IMR-90 (cell line): ENCODE data around the gene DUSP7. TPM values are rescaled to one million over a fixed set of nuclear protein-coding genes. Genes with fewer than 3 reads are reported as not detected.

Experiments
- ATAC-seq: fragments of 200-7000 bp; cut with Tn5 transposase; 2 replicates; pipeline ENCODE4 v1.9.1; 2020; ENCODE audit warnings: low read depth, mild to moderate bottlenecking, moderate library complexity
- BruUV-seq: library from RNA; stranded (reverse); fragments of 400-500 nt; replicated peaks from 2 replicates; lab custom pipeline; 2021; lab: Mats Ljungman, UMichigan
- CTCF ChIA-PET: fragments of 300-600 bp; formaldehyde crosslinking; extraction: SDS; loops from one replicate; lab custom pipeline; 2021; ENCODE audit warnings: antibody characterized with exemption; lab: Yijun Ruan, JAX
- POLR2A ChIA-PET: fragments of 300-600 bp; sonication (Branson Sonifier 250); formaldehyde crosslinking; loops from one replicate; lab custom pipeline; 2022; ENCODE audit warnings: antibody characterized with exemption; ENCODE audit not compliant: unreplicated experiment; lab: Charles Lee
- DNase-seq: peaks from one replicate; pipeline ENCODE4 v3.0.0; 2013
- H2AFZ ChIP-seq: replicated peaks from 2 replicates; pipeline ENCODE3; 2013; ENCODE audit warnings: low read length, mild to moderate bottlenecking; ENCODE audit not compliant: poor library complexity
- H2AK5ac ChIP-seq: 2 replicates; pipeline ENCODE4 v1.6.1; 2013; ENCODE audit warnings: low read depth, low read length, inconsistent platforms
- H2AK9ac ChIP-seq: replicated peaks from 2 replicates; pipeline ENCODE3; 2013; ENCODE audit warnings: mild to moderate bottlenecking, low read depth, low read length, moderate library complexity; ENCODE audit not compliant: poor library complexity
- H2BK120ac ChIP-seq: 2 replicates; pipeline ENCODE4 v1.6.1; 2013; ENCODE audit warnings: low read depth, low read length, inconsistent platforms
- H2BK15ac ChIP-seq: 3 replicates; pipeline ENCODE4 v1.6.1; 2013; ENCODE audit warnings: low read depth, low read length, inconsistent platforms
- H2BK20ac ChIP-seq: 2 replicates; pipeline ENCODE4 v1.6.1; 2013; ENCODE audit warnings: low read depth, mild to moderate bottlenecking, inconsistent platforms, low read length, moderate library complexity
- H2BK5ac ChIP-seq: 2 replicates; pipeline ENCODE4 v1.6.1; 2013; ENCODE audit warnings: mild to moderate bottlenecking, low read depth, low read length, inconsistent platforms; ENCODE audit not compliant: poor library complexity, severe bottlenecking
- H3K14ac ChIP-seq: replicated peaks from 2 replicates; pipeline ENCODE4 v1.6.1; 2013; ENCODE audit warnings: low read depth, low read length, inconsistent platforms
- H3K18ac ChIP-seq: 2 replicates; pipeline ENCODE4 v1.6.1; 2013; ENCODE audit warnings: low read depth, low read length, control low read depth
- H3K23ac ChIP-seq: 2 replicates; pipeline ENCODE4 v1.6.1; 2013; ENCODE audit warnings: low read depth, low read length, inconsistent platforms
- H3K27ac ChIP-seq: 2 replicates; pipeline ENCODE4 v1.5.1; 2013; ENCODE audit warnings: mild to moderate bottlenecking, control low read depth, low read length; ENCODE audit not compliant: insufficient read depth
- H3K27me3 ChIP-seq: 2 replicates; pipeline ENCODE4 v1.6.1; 2013; ENCODE audit warnings: low read length; ENCODE audit not compliant: control insufficient read depth, insufficient read depth
- H3K36me3 ChIP-seq: 2 replicates; pipeline ENCODE4 v1.6.1; 2013; ENCODE audit warnings: low read length, mixed read lengths; ENCODE audit not compliant: control insufficient read depth, insufficient read depth
- H3K4ac ChIP-seq: 2 replicates; pipeline ENCODE4 v1.6.1; 2013; ENCODE audit warnings: low read depth, low read length, inconsistent platforms
- H3K4me1 ChIP-seq: 2 replicates; pipeline ENCODE4 v1.6.1; 2013; ENCODE audit warnings: low read length, mixed read lengths; ENCODE audit not compliant: control insufficient read depth, insufficient read depth
- H3K4me2 ChIP-seq: 2 replicates; pipeline ENCODE4 v1.6.1; 2013; ENCODE audit warnings: low read depth, mild to moderate bottlenecking, control low read depth, low read length, moderate library complexity
- H3K4me3 ChIP-seq: 2 replicates; pipeline ENCODE4 v1.5.1; 2013; ENCODE audit warnings: low read depth, mild to moderate bottlenecking, control low read depth, low read length, moderate library complexity; ENCODE audit not compliant: insufficient read depth
- H3K56ac ChIP-seq: 2 replicates; pipeline ENCODE4 v1.6.1; 2013; ENCODE audit warnings: low read length, inconsistent platforms; ENCODE audit not compliant: insufficient read depth; ENCODE audit errors: extremely low read depth
- H3K79me1 ChIP-seq, 2 experiments: 2 replicates each; pipeline ENCODE4 v1.6.1; 2013; ENCODE audit warnings: low read length in 2 of 2, inconsistent platforms in 1 of 2, low read depth in 1 of 2
- H3K9ac ChIP-seq: 2 replicates; pipeline ENCODE4 v1.6.1; 2013; ENCODE audit warnings: low read depth, low read length, control low read depth
- H3K9me1 ChIP-seq: 2 replicates; pipeline ENCODE4 v1.6.1; 2013; ENCODE audit warnings: low read length, inconsistent platforms; ENCODE audit not compliant: insufficient read depth
- H3K9me3 ChIP-seq: 2 replicates; pipeline ENCODE4 v1.6.1; 2013; ENCODE audit warnings: low read length; ENCODE audit not compliant: control insufficient read depth, insufficient read depth
- H4K20me1 ChIP-seq: 2 replicates; pipeline ENCODE4 v1.6.1; 2013; ENCODE audit warnings: low read length, inconsistent platforms; ENCODE audit not compliant: insufficient read depth
- H4K5ac ChIP-seq: 2 replicates; pipeline ENCODE4 v1.6.1; 2013; ENCODE audit warnings: mild to moderate bottlenecking, low read depth, low read length, control low read depth
- H4K8ac ChIP-seq, 2 experiments: 2 replicates each; pipeline ENCODE4 v1.6.1; 2013; ENCODE audit warnings: low read depth in 2 of 2, low read length in 2 of 2, control low read depth in 1 of 2, inconsistent platforms in 1 of 2
- H4K91ac ChIP-seq: 2 replicates; pipeline ENCODE4 v1.6.1; 2013; ENCODE audit warnings: low read depth, low read length, inconsistent platforms; ENCODE audit not compliant: insufficient read depth
- BHLHE40 ChIP-seq: fragments of 150-350 bp; IDR thresholded peaks from 2 replicates; pipeline ENCODE4 v1.6.1; 2016; ENCODE audit warnings: mild to moderate bottlenecking, low read depth, low read length
- CEBPB ChIP-seq: IDR thresholded peaks from 2 replicates; pipeline ENCODE4 v1.6.1; 2012; ENCODE audit warnings: low read depth, low read length, improper control_type of control experiment
- FOS ChIP-seq: fragments of 150-350 bp; IDR thresholded peaks from 2 replicates; pipeline ENCODE4 v1.6.1; 2016; ENCODE audit warnings: low read depth, low read length
- MAFK ChIP-seq: IDR thresholded peaks from 2 replicates; pipeline ENCODE4 v1.6.1; 2012; ENCODE audit warnings: low read depth, low read length, improper control_type of control experiment
- POLR2A ChIP-seq: IDR thresholded peaks from 2 replicates; pipeline ENCODE4 v1.6.1; 2012; ENCODE audit warnings: mild to moderate bottlenecking, low read depth, low read length
- RAD21 ChIP-seq: IDR thresholded peaks from 2 replicates; pipeline ENCODE4 v1.6.1; 2012; ENCODE audit warnings: low read length, improper control_type of control experiment
- SMC3 ChIP-seq: fragments of 150-350 bp; IDR thresholded peaks from 2 replicates; pipeline ENCODE4 v1.6.1; 2016; ENCODE audit warnings: low read depth, mild to moderate bottlenecking, antibody characterized with exemption, low read length, moderate library complexity
- WGBS, 2 experiments: methylation state at CpG; one replicate each; pipeline versions ENCODE4 v1.1.5 to v1.1.7; 2013; ENCODE audit warnings: missing lambda C conversion rate in 2 of 2; ENCODE audit not compliant: insufficient read length in 1 of 2; ENCODE audit errors: extremely low coverage in 2 of 2; 5-methylcytosine and 5-hydroxymethylcytosine counted together
- dilution Hi-C: fragments of 300-500 bp; cut with HindIII; formaldehyde crosslinking; loops from one replicate; pipeline ENCODE4 v1.14.3; 2018; ENCODE audit warnings: low sequenced_read_pairs; ENCODE audit not compliant: unreplicated experiment
- in situ Hi-C: fragments of 300-500 bp; cut with MboI; formaldehyde crosslinking; loops from 3 replicates; pipeline ENCODE4 v1.14.3; 2019; ENCODE audit warnings: low sequenced_read_pairs, inconsistent platforms, mixed read lengths
- intact Hi-C: fragments of 100-400 bp; cut with micrococcal nuclease; formaldehyde crosslinking; loops from 2 replicates; pipeline ENCODE4 v1.10.0; 2022
- polyA plus RNA-seq, 3 experiments: library from polyadenylated mRNA; depleted of rRNA; stranded (reverse); fragments of >200 nt; gene quantifications; 2 replicates each; pipeline ENCODE4 v1.2.3, GENCODE V29; 2012; ENCODE audit warnings: low replicate concordance in 1 of 3
- total RNA-seq: library from RNA; depleted of rRNA; stranded (reverse); fragments of >200 nt; gene quantifications from 2 replicates; pipeline ENCODE4 v1.2.3, GENCODE V29; 2012

The DUSP7 gene
- total and polyA plus RNA-seq, 2 of the 4 experiments (the other 2 are of a cell fraction): 9.3 to 24.0 TPM

- no TSS peak for BruUV-seq
- Histone ChIP-seq H4K8ac (no peak overlapping the region; a peak in 1 of 4 replicates), H4K5ac (no peak overlapping the region), H3K27ac (no peak overlapping the region), H2BK120ac (peak overlapping the region; percentile 86; the same call in 1 of the 2 replicates), H4K20me1 (peaks cover 4% of the 10 kb centered on the region; the same call in 1 of the 2 replicates), H2BK5ac (no peak overlapping the region), H3K27me3 (no peaks in the 10 kb centered on the region), H3K4me2 (no peak overlapping the region), H3K14ac (peak overlapping the region; percentile 78; the same call in 1 of the 2 replicates), H3K56ac (no peak overlapping the region), H2BK15ac (peak overlapping the region; percentile 80; the same call in 1 of the 3 replicates), H3K4ac (peak overlapping the region; percentile 88), H3K9me1 (peaks cover 68% of the 10 kb centered on the region), H2AFZ (no peak overlapping the region), H3K36me3 (no peaks in the 10 kb centered on the region), H2BK20ac (0 out of 2 replicates have a peak overlapping the region, but pooled peaks have one; percentile 90), H3K9me3 (no peaks in the 10 kb centered on the region), H3K9ac (no peak overlapping the region), H2AK9ac (peak overlapping the region; percentile 81), H3K18ac (no peak overlapping the region), H3K23ac (no peak overlapping the region), H3K4me3 (no peak overlapping the region), H4K91ac (peak overlapping the region; percentile 73), H3K79me1 (peaks cover 8 to 51% of the 10 kb centered on the region in 2 experiments; a peak in 3 of 4 replicates), H3K4me1 (peaks cover 50% of the 10 kb centered on the region), H2AK5ac (peak overlapping the region; percentile 85; the same call in 1 of the 2 replicates)
- POLR2A ChIA-PET: no interaction called here
- WGBS, 2 experiments: 93% methylated on average over 3 of the region's 7 CpGs; no CpG with 5 or more reads in 1 of the 2 experiments
- DNase-seq (no peak), ATAC-seq (no peak)
- in situ Hi-C loops: no loop called here
- TF ChIP-seq CEBPB (no peak), BHLHE40 (no peak), RAD21 (no peak), FOS (no peak), POLR2A (no peak), SMC3 (no peak), MAFK (no peak)
- intact Hi-C loops: no loop called here
- dilution Hi-C loops: no loop called here
- CTCF ChIA-PET: interaction anchor here (0.6 kb wide), 1 partner anchor 31 kb away, joined by 3 read pairs; no protein-coding TSS in a partner anchor
These were observed 36.5 kb upstream of the DUSP7 start for GRCh38 chr3:52092891-52093290.
